IPS-18a (cell line): ENCODE measurements around the gene NANP.
"Not testable (repeated sequence)": the region's sequence is repeated elsewhere in the genome, so short reads cannot be mapped to it uniquely, and the experiment has no call there.

ENCODE experiments used
- H3K27ac ChIP-seq: one replicate; pipeline ENCODE4 v1.5.1; 2013; ENCODE audit warnings: low read length
- H3K27me3 ChIP-seq: one replicate; pipeline ENCODE4 v1.6.1; 2013; ENCODE audit warnings: mild to moderate bottlenecking, low read length; ENCODE audit not compliant: control insufficient read depth, insufficient read depth
- H3K36me3 ChIP-seq: one replicate; pipeline ENCODE4 v1.6.1; 2013; ENCODE audit warnings: low read depth, low read length; ENCODE audit not compliant: control insufficient read depth
- H3K4me1 ChIP-seq: one replicate; pipeline ENCODE4 v1.6.1; 2013; ENCODE audit warnings: low read depth, low read length; ENCODE audit not compliant: control insufficient read depth
- H3K4me3 ChIP-seq: one replicate; pipeline ENCODE4 v1.5.1; 2013; ENCODE audit warnings: low read length
- H3K9ac ChIP-seq: one replicate; pipeline ENCODE4 v1.6.1; 2013; ENCODE audit warnings: mild to moderate bottlenecking, low read length, moderate library complexity
- H3K9me3 ChIP-seq: one replicate; pipeline ENCODE4 v1.6.1; 2013; ENCODE audit warnings: low read depth, low read length; ENCODE audit not compliant: control insufficient read depth

The NANP gene

GRCh38 chr20:25583607-25584006, 40.2 kb downstream of the NANP start:
- peaks cover 13% of the 10 kb centered on the region for H3K4me1 ChIP-seq
- H3K27me3 ChIP-seq, H3K9me3 ChIP-seq, H3K27ac ChIP-seq, H3K9ac ChIP-seq: not testable (repeated sequence)
- peaks cover 11% of the 10 kb centered on the region for H3K36me3 ChIP-seq
- H3K4me3 ChIP-seq, result peak overlapping the region; percentile 82

GRCh38 chr20:25580711-25581110, 43.1 kb downstream of the NANP start:
- Histone ChIP-seq H3K27me3 (no peaks in the 10 kb centered on the region), H3K4me3 (no peak overlapping the region), H3K4me1 (peaks cover 13% of the 10 kb centered on the region), H3K36me3 (peaks cover 16% of the 10 kb centered on the region), H3K9ac (no peak overlapping the region), H3K27ac (no peak overlapping the region), H3K9me3 (no peaks in the 10 kb centered on the region)

GRCh38 chr20:25579081-25579770, 44.6 kb downstream of the NANP start:
- Histone ChIP-seq H3K27me3 (no peaks in the 10 kb centered on the region), H3K36me3 (peaks cover 16% of the 10 kb centered on the region), H3K9me3 (no peaks in the 10 kb centered on the region), H3K9ac (no peak overlapping the region), H3K4me3 (no peak overlapping the region), H3K27ac (no peak overlapping the region), H3K4me1 (peaks cover 8% of the 10 kb centered on the region)

- peaks cover 18% of the 10 kb centered on the region for H3K36me3 ChIP-seq
- no peaks in the 10 kb centered on the region for H3K9me3 ChIP-seq
- no peaks in the 10 kb centered on the region for H3K27me3 ChIP-seq
- no peak overlapping the region for H3K9ac ChIP-seq
- H3K4me1 ChIP-seq, result peaks cover 8% of the 10 kb centered on the region
- H3K27ac ChIP-seq, result no peak overlapping the region
- H3K4me3 ChIP-seq, result no peak overlapping the region
Measured at GRCh38 chr20:25576783-25577530, 46.9 kb downstream of the NANP start.

- no peaks in the 10 kb centered on the region for H3K9me3 ChIP-seq
- no peak overlapping the region for H3K27ac ChIP-seq
- H3K9ac ChIP-seq, result no peak overlapping the region
- H3K4me1 ChIP-seq, result peaks cover 8% of the 10 kb centered on the region
- no peak overlapping the region for H3K4me3 ChIP-seq
- peaks cover 10% of the 10 kb centered on the region for H3K36me3 ChIP-seq
- H3K27me3 ChIP-seq, result no peaks in the 10 kb centered on the region
Measured at GRCh38 chr20:25574411-25574810, 49.4 kb downstream of the NANP start.

GRCh38 chr20:25573288-25574251, 50.2 kb downstream of the NANP start:
- Histone ChIP-seq H3K4me3 (no peak overlapping the region), H3K36me3 (peaks cover 10% of the 10 kb centered on the region), H3K9me3 (no peaks in the 10 kb centered on the region), H3K9ac (no peak overlapping the region), H3K27ac (no peak overlapping the region), H3K4me1 (peaks cover 3% of the 10 kb centered on the region), H3K27me3 (no peaks in the 10 kb centered on the region)

GRCh38 chr20:25571817-25572216, 52.0 kb downstream of the NANP start:
- Histone ChIP-seq H3K4me1 (peaks cover 8% of the 10 kb centered on the region), H3K27me3 (no peaks in the 10 kb centered on the region), H3K27ac (no peak overlapping the region), H3K9me3 (no peaks in the 10 kb centered on the region), H3K36me3 (peaks cover 6% of the 10 kb centered on the region), H3K4me3 (no peak overlapping the region), H3K9ac (no peak overlapping the region)

- Histone ChIP-seq H3K36me3 (peaks cover 4% of the 10 kb centered on the region), H3K9me3 (no peaks in the 10 kb centered on the region), H3K9ac (no peak overlapping the region), H3K4me1 (peaks cover 9% of the 10 kb centered on the region), H3K4me3 (no peak overlapping the region), H3K27ac (no peak overlapping the region), H3K27me3 (no peaks in the 10 kb centered on the region)
Measured at GRCh38 chr20:25571240-25571639, 52.6 kb downstream of the NANP start.

GRCh38 chr20:25570148-25570530, 53.7 kb downstream of the NANP start:
- H3K27me3 ChIP-seq, result no peaks in the 10 kb centered on the region
- H3K27ac ChIP-seq, result no peak overlapping the region
- no peak overlapping the region for H3K9ac ChIP-seq
- peaks cover 4% of the 10 kb centered on the region for H3K36me3 ChIP-seq
- H3K9me3 ChIP-seq, result no peaks in the 10 kb centered on the region
- peaks cover 19% of the 10 kb centered on the region for H3K4me1 ChIP-seq
- H3K4me3 ChIP-seq, result no peak overlapping the region

GRCh38 chr20:25567286-25567685, 56.5 kb downstream of the NANP start:
- Histone ChIP-seq H3K9me3 (peaks cover 9% of the 10 kb centered on the region), H3K36me3 (no peaks in the 10 kb centered on the region)

GRCh38 chr20:25566821-25567220, 57.0 kb downstream of the NANP start:
- Histone ChIP-seq H3K27ac (no peak overlapping the region), H3K4me3 (no peak overlapping the region), H3K4me1 (peaks cover 16% of the 10 kb centered on the region), H3K9me3 (peaks cover 9% of the 10 kb centered on the region), H3K27me3 (no peaks in the 10 kb centered on the region), H3K36me3 (no peaks in the 10 kb centered on the region), H3K9ac (no peak overlapping the region)

More at GRCh38 chr20:25567286-25567685, 56.5 kb downstream of the NANP start:
- Histone ChIP-seq H3K4me3 (no peak overlapping the region), H3K27ac (no peak overlapping the region), H3K9ac (no peak overlapping the region), H3K4me1 (peaks cover 18% of the 10 kb centered on the region), H3K27me3 (no peaks in the 10 kb centered on the region)
